ENCODE results near the gene IFNA2. TPM values are rescaled to one million over a fixed set of nuclear protein-coding genes. Genes with fewer than 3 reads are reported as not detected.
A peak's percentile ranks its signal among the peaks of the same experiment; 100 is the strongest.

Gene IFNA2
- total RNA-seq, 4 donors from 2014 or later = not detected

- Histone ChIP-seq H3K9me3 (no peaks in the 10 kb centered on the region), H3K27me3 (peaks cover 0 to 22% (median 0%) of the 10 kb centered on the region in 4 donors), H3K27ac (no peak overlapping the region), H3K4me1 (peaks cover 0 to 17% (median 0%) of the 10 kb centered on the region in 3 donors), H3K4me3 (no peak overlapping the region), H3K36me3 (no peaks in the 10 kb centered on the region)
- TF ChIP-seq POLR2A (IDR thresholded peaks at IDR 0.05) (no peak), CTCF (IDR thresholded peaks at IDR 0.05) (no peak)
- no peak for DNase-seq
- intact Hi-C loops (cut with DNase I) = no loop called here
Measured at GRCh38 chr9:21412107-21412506, 26.9 kb upstream of the IFNA2 start.

GRCh38 chr9:21408817-21409216 is 23.6 kb upstream of the IFNA2 start, which contains the start of gene IFNA8:
Gene IFNA8 (plus strand): TSS chr9:21409117. CDS start chr9:21409177, 60 bp downstream.
- Histone ChIP-seq H3K4me1 (no peaks in the 10 kb centered on the region), H3K36me3 (no peaks in the 10 kb centered on the region), H3K27ac (no peak within 1 kb of the TSS), H3K9me3 (no peaks in the 10 kb centered on the region), H3K27me3 (peaks cover 0 to 18% (median 0%) of the 10 kb centered on the region in 4 donors), H3K4me3 (no peak within 1 kb of the TSS)
- 94% methylated on average over 1 of the region's 1 CpG for WGBS, 2 donors
- DNase-seq = no peak
- intact Hi-C loops (cut with DNase I) = no loop called here
- TF ChIP-seq CTCF (IDR thresholded peaks at IDR 0.05) (no peak), POLR2A (IDR thresholded peaks at IDR 0.05) (no peak)

- Histone ChIP-seq H3K36me3 (no peaks in the 10 kb centered on the region), H3K27me3 (peaks cover 0 to 42% (median 5%) of the 10 kb centered on the region in 4 donors), H3K9me3 (no peaks in the 10 kb centered on the region), H3K4me3 (no peak overlapping the region), H3K27ac (no peak overlapping the region), H3K4me1 (peaks cover 6 to 14% (median 10%) of the 10 kb centered on the region in 3 donors)
- TF ChIP-seq POLR2A (IDR thresholded peaks at IDR 0.05) (no peak), CTCF (IDR thresholded peaks at IDR 0.05) (no peak)
- DNase-seq = no peak
- WGBS, 2 donors = 62 to 72% methylated on average over 3 of the region's 3 CpGs
- intact Hi-C loops (cut with DNase I) = no loop called here
Measured at GRCh38 chr9:21404146-21404545, 18.9 kb upstream of the IFNA2 start.

GRCh38 chr9:21402386-21403251 is 17.4 kb upstream of the IFNA2 start:
- WGBS, 2 donors = 6% methylated on average over 27 of the region's 53 CpGs; no CpG with 5 or more reads in 1 of the 2 donors
- H3K36me3 ChIP-seq = no peaks in the 10 kb centered on the region
- peaks cover 0 to 50% (median 5%) of the 10 kb centered on the region in 4 donors for H3K27me3 ChIP-seq
- no peak for DNase-seq
- peak overlapping the region; percentile 8 to 61 (median 40) for H3K4me3 ChIP-seq
- intact Hi-C loops (cut with DNase I) = no loop called here
- H3K27ac ChIP-seq = no peak overlapping the region
- no peak for TF ChIP-seq CTCF (IDR thresholded peaks at IDR 0.05)
- no peak for TF ChIP-seq POLR2A (IDR thresholded peaks at IDR 0.05)
- H3K9me3 ChIP-seq = no peaks in the 10 kb centered on the region
- peaks cover 6 to 14% (median 10%) of the 10 kb centered on the region in 3 donors for H3K4me1 ChIP-seq

- Histone ChIP-seq H3K27me3 (peaks cover 0 to 72% (median 5%) of the 10 kb centered on the region in 4 donors), H3K36me3 (no peaks in the 10 kb centered on the region), H3K4me1 (peaks cover 6 to 22% (median 13%) of the 10 kb centered on the region in 3 donors), H3K27ac (no peak overlapping the region), H3K9me3 (no peaks in the 10 kb centered on the region), H3K4me3 (no peak overlapping the region)
- DNase-seq = no peak
- TF ChIP-seq CTCF (IDR thresholded peaks at IDR 0.05) (no peak), POLR2A (IDR thresholded peaks at IDR 0.05) (no peak)
- 9% methylated on average over 3 of the region's 3 CpGs for WGBS, 2 donors
- intact Hi-C loops (cut with DNase I) = no loop called here
Measured at GRCh38 chr9:21399956-21400355, 14.8 kb upstream of the IFNA2 start.
